ENCODE measurements around the gene TTC39C.
A peak's percentile ranks its signal among the peaks of the same experiment; 100 is the strongest.

The TTC39C gene

GRCh38 chr18:24021505-24021904 is 7.0 kb downstream of the TTC39C start:
- DNase-seq, result no peak
- Histone ChIP-seq H3K9me3 (ENCODE audit: control insufficient read depth, low read length) (no peaks in the 10 kb centered on the region), H3K4me2 (ENCODE audit: low read length, poor library complexity, severe bottlenecking) (no peak overlapping the region), H3K4me1 (ENCODE audit: control insufficient read depth, insufficient read depth, low read depth, low read length) (peaks cover 7% of the 10 kb centered on the region), H3K18ac (ENCODE audit: low read depth in 1 of 2, low read length in 2 of 2) (no peak overlapping the region), H4K91ac (ENCODE audit: low read length) (no peak overlapping the region), H3K36me3 (ENCODE audit: control insufficient read depth in 1 of 2, insufficient read depth in 2 of 2, low read depth in 1 of 2, low read length in 2 of 2) (peaks cover 4 to 17% of the 10 kb centered on the region in 2 experiments), H3K27ac (ENCODE audit: low read length, poor library complexity, severe bottlenecking) (no peak overlapping the region), H2BK15ac (ENCODE audit: low read depth, poor library complexity, severe bottlenecking) (no peak overlapping the region), H2BK12ac (ENCODE audit: low read length in 2 of 2) (no peak overlapping the region), H3K23ac (ENCODE audit: low read length in 2 of 2) (no peak overlapping the region), H3K27me3 (ENCODE audit: control insufficient read depth in 1 of 2, insufficient read depth in 1 of 2, low read length in 2 of 2) (no peaks in the 10 kb centered on the region), H3K14ac (ENCODE audit: low read length in 2 of 2) (no peak overlapping the region), H3K4me3 (ENCODE audit: insufficient read depth in 1 of 2, low read depth in 1 of 2, low read length in 2 of 2) (no peak overlapping the region), H2BK120ac (ENCODE audit: low read depth, low read length) (no peak overlapping the region), H3K4ac (ENCODE audit: low read depth in 1 of 2, low read length in 2 of 2) (no peak overlapping the region), H2AFZ (ENCODE audit: low read depth, low read length) (no peak overlapping the region), H4K8ac (ENCODE audit: low read length) (no peak overlapping the region), H3K9ac (ENCODE audit: low read length) (no peak overlapping the region), H3K79me1 (replicated peaks; ENCODE audit: low read length, poor library complexity, severe bottlenecking) (peaks cover 39% of the 10 kb centered on the region), H2AK5ac (ENCODE audit: low read length, severe bottlenecking) (no peak overlapping the region), H2BK5ac (ENCODE audit: low read depth, low read length, poor library complexity, severe bottlenecking) (no peak overlapping the region)
- WGBS, result no CpG with 5 or more reads among the region's 3 CpGs

GRCh38 chr18:24022161-24022560 is 7.6 kb downstream of the TTC39C start:
- H3K79me1 ChIP-seq (replicated peaks; ENCODE audit: low read length, poor library complexity, severe bottlenecking), result peaks cover 35% of the 10 kb centered on the region
- no peaks in the 10 kb centered on the region for H3K9me3 ChIP-seq (ENCODE audit: control insufficient read depth, low read length)
- no peak overlapping the region for H2BK5ac ChIP-seq (ENCODE audit: low read depth, low read length, poor library complexity, severe bottlenecking)
- no peak overlapping the region for H3K27ac ChIP-seq (ENCODE audit: low read length, poor library complexity, severe bottlenecking)
- no peak overlapping the region for H3K23ac ChIP-seq (ENCODE audit: low read length in 2 of 2)
- no peak overlapping the region for H4K91ac ChIP-seq (ENCODE audit: low read length)
- H2BK15ac ChIP-seq (ENCODE audit: low read depth, poor library complexity, severe bottlenecking), result no peak overlapping the region
- no peak overlapping the region for H3K4ac ChIP-seq (ENCODE audit: low read depth in 1 of 2, low read length in 2 of 2)
- no peak overlapping the region for H2AFZ ChIP-seq (ENCODE audit: low read depth, low read length)
- H3K4me3 ChIP-seq (ENCODE audit: insufficient read depth in 1 of 2, low read depth in 1 of 2, low read length in 2 of 2), result no peak overlapping the region
- no peak overlapping the region for H2BK120ac ChIP-seq (ENCODE audit: low read depth, low read length)
- DNase-seq, result peak; percentile 28
- peaks cover 4 to 17% of the 10 kb centered on the region in 2 experiments for H3K36me3 ChIP-seq (ENCODE audit: control insufficient read depth in 1 of 2, insufficient read depth in 2 of 2, low read depth in 1 of 2, low read length in 2 of 2)
- H2BK12ac ChIP-seq (ENCODE audit: low read length in 2 of 2), result no peak overlapping the region
- no peak overlapping the region for H3K9ac ChIP-seq (ENCODE audit: low read length)
- H2AK5ac ChIP-seq (ENCODE audit: low read length, severe bottlenecking), result no peak overlapping the region
- H3K27me3 ChIP-seq (ENCODE audit: control insufficient read depth in 1 of 2, insufficient read depth in 1 of 2, low read length in 2 of 2), result no peaks in the 10 kb centered on the region
- WGBS, result 76% methylated on average over 4 of the region's 4 CpGs
- peaks cover 7% of the 10 kb centered on the region for H3K4me1 ChIP-seq (ENCODE audit: control insufficient read depth, insufficient read depth, low read depth, low read length)
- no peak overlapping the region for H3K14ac ChIP-seq (ENCODE audit: low read length in 2 of 2)
- no peak overlapping the region for H4K8ac ChIP-seq (ENCODE audit: low read length)
- no peak overlapping the region for H3K18ac ChIP-seq (ENCODE audit: low read depth in 1 of 2, low read length in 2 of 2)
- no peak overlapping the region for H3K4me2 ChIP-seq (ENCODE audit: low read length, poor library complexity, severe bottlenecking)

DNA sequence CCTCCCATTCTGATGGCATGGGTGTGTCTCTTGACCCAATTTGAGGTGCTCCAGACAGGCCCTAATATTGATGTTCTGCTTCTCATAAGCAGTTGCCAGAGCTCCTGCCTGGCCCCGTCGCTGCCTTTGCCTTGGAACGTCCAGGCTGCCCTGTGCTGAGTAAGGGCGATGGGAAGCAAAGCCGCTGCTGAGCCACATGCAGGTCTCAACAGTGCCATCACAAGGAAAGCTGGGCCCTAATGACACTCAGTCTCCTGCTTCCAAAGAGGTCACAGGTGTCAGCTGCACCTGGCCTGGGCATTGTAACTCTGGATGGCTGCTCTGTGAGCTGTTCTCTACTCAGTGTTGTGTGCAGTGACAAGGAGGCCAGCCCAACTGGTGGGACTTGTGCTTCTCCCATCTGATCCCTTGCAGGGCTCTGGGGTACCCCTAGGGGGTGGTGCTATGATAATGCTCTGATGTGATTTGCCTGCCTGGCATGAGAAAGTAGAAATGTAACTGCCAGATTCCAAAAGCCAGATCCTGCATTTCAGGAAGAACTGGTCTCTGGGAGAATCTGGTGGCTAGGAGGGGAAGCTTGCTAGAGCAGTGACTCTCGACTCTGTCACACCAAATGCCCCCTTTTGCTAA is 8.7 kb downstream of the TTC39C start:
- 96% methylated on average over 5 of the region's 6 CpGs for WGBS
- H2AK5ac ChIP-seq (ENCODE audit: low read length, severe bottlenecking), result no peak overlapping the region
- peak overlapping the region in 1 of 2 experiments; percentile 17 for H3K4ac ChIP-seq (ENCODE audit: low read depth in 1 of 2, low read length in 2 of 2)
- H3K36me3 ChIP-seq (ENCODE audit: control insufficient read depth in 1 of 2, insufficient read depth in 2 of 2, low read depth in 1 of 2, low read length in 2 of 2), result peaks cover 4 to 15% of the 10 kb centered on the region in 2 experiments
- peak overlapping the region in 1 of 2 experiments; percentile 23 for H2BK12ac ChIP-seq (ENCODE audit: low read length in 2 of 2)
- no peak for DNase-seq
- no peak overlapping the region for H4K8ac ChIP-seq (ENCODE audit: low read length)
- no peak overlapping the region for H3K9ac ChIP-seq (ENCODE audit: low read length)
- H3K27ac ChIP-seq (ENCODE audit: low read length, poor library complexity, severe bottlenecking), result no peak overlapping the region
- no peaks in the 10 kb centered on the region for H3K9me3 ChIP-seq (ENCODE audit: control insufficient read depth, low read length)
- H3K4me1 ChIP-seq (ENCODE audit: control insufficient read depth, insufficient read depth, low read depth, low read length), result peaks cover 7% of the 10 kb centered on the region
- no peak overlapping the region for H2BK120ac ChIP-seq (ENCODE audit: low read depth, low read length)
- no peak overlapping the region for H2AFZ ChIP-seq (ENCODE audit: low read depth, low read length)
- H2BK5ac ChIP-seq (ENCODE audit: low read depth, low read length, poor library complexity, severe bottlenecking), result no peak overlapping the region
- no peak overlapping the region for H2BK15ac ChIP-seq (ENCODE audit: low read depth, poor library complexity, severe bottlenecking)
- no peak overlapping the region for H4K91ac ChIP-seq (ENCODE audit: low read length)
- H3K23ac ChIP-seq (ENCODE audit: low read length in 2 of 2), result no peak overlapping the region
- H3K27me3 ChIP-seq (ENCODE audit: control insufficient read depth in 1 of 2, insufficient read depth in 1 of 2, low read length in 2 of 2), result no peaks in the 10 kb centered on the region
- H3K4me3 ChIP-seq (ENCODE audit: insufficient read depth in 1 of 2, low read depth in 1 of 2, low read length in 2 of 2), result no peak overlapping the region
- H3K18ac ChIP-seq (ENCODE audit: low read depth in 1 of 2, low read length in 2 of 2), result no peak overlapping the region
- H3K14ac ChIP-seq (ENCODE audit: low read length in 2 of 2), result no peak overlapping the region
- H3K79me1 ChIP-seq (replicated peaks; ENCODE audit: low read length, poor library complexity, severe bottlenecking), result peaks cover 32% of the 10 kb centered on the region
- H3K4me2 ChIP-seq (ENCODE audit: low read length, poor library complexity, severe bottlenecking), result no peak overlapping the region

DNA sequence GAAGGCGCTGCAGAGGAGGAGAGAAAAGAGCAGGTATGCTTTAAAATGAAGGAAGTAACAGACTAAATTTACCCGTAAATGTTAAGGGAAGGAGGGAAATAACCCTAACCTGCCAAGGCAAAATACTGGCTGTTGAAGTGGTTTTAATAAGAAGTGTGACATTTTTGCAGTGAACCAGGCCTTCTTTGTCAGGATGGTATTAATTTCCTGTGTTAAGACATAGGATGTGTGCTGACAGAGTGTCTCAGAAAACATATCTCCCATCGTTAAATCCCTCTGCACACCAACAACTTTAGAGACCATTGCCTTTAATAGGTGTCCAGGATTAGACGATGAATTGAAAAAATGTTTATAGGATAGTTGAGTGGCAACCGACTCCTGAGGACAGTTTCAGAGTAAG is 9.9 kb downstream of the TTC39C start:
- Histone ChIP-seq H3K4ac (ENCODE audit: low read depth in 1 of 2, low read length in 2 of 2) (no peak overlapping the region), H3K4me3 (ENCODE audit: insufficient read depth in 1 of 2, low read depth in 1 of 2, low read length in 2 of 2) (no peak overlapping the region), H3K9ac (ENCODE audit: low read length) (no peak overlapping the region), H2BK12ac (ENCODE audit: low read length in 2 of 2) (no peak overlapping the region), H2BK5ac (ENCODE audit: low read depth, low read length, poor library complexity, severe bottlenecking) (no peak overlapping the region), H3K23ac (ENCODE audit: low read length in 2 of 2) (no peak overlapping the region), H3K4me2 (ENCODE audit: low read length, poor library complexity, severe bottlenecking) (no peak overlapping the region), H3K18ac (ENCODE audit: low read depth in 1 of 2, low read length in 2 of 2) (no peak overlapping the region), H2AFZ (ENCODE audit: low read depth, low read length) (no peak overlapping the region), H3K27ac (ENCODE audit: low read length, poor library complexity, severe bottlenecking) (no peak overlapping the region), H3K14ac (ENCODE audit: low read length in 2 of 2) (no peak overlapping the region), H3K4me1 (ENCODE audit: control insufficient read depth, insufficient read depth, low read depth, low read length) (peaks cover 7% of the 10 kb centered on the region), H2BK15ac (ENCODE audit: low read depth, poor library complexity, severe bottlenecking) (no peak overlapping the region), H4K91ac (ENCODE audit: low read length) (no peak overlapping the region), H2BK120ac (ENCODE audit: low read depth, low read length) (no peak overlapping the region), H2AK5ac (ENCODE audit: low read length, severe bottlenecking) (no peak overlapping the region), H3K79me1 (replicated peaks; ENCODE audit: low read length, poor library complexity, severe bottlenecking) (peaks cover 27% of the 10 kb centered on the region), H3K9me3 (ENCODE audit: control insufficient read depth, low read length) (no peaks in the 10 kb centered on the region), H3K27me3 (ENCODE audit: control insufficient read depth in 1 of 2, insufficient read depth in 1 of 2, low read length in 2 of 2) (no peaks in the 10 kb centered on the region), H4K8ac (ENCODE audit: low read length) (no peak overlapping the region), H3K36me3 (ENCODE audit: control insufficient read depth in 1 of 2, insufficient read depth in 2 of 2, low read depth in 1 of 2, low read length in 2 of 2) (peaks cover 4 to 10% of the 10 kb centered on the region in 2 experiments)
- no peak for DNase-seq
- 95% methylated on average over 4 of the region's 5 CpGs for WGBS

All from mesenchymal stem cell (in vitro differentiated cells and primary cell).